ENCODE results near the gene HPGDS. TPM values are rescaled to one million over a fixed set of nuclear protein-coding genes. Genes with fewer than 3 reads are reported as not detected.

The HPGDS gene
- total and polyA plus RNA-seq, 2 of the 13 experiments (the other 11 are each of a cell fraction or from before 2014, with no cell fraction given) = not detected

GRCh38 chr4:94349193-94349592 is 6.6 kb upstream of the HPGDS start (continued):
- TF ChIP-seq REST (IDR thresholded peaks at IDR 0.05; ENCODE audit: borderline replicate concordance in 1 of 2, low read depth in 1 of 2, low read length in 2 of 2) (no peak), NFE2 (CRISPR knock-in tag; IDR thresholded peaks at IDR 0.05) (no peak), HMGXB3 (CRISPR knock-in tag; IDR thresholded peaks at IDR 0.05; ENCODE audit: borderline replicate concordance) (no peak), ZNF234 (CRISPR knock-in tag; conservative IDR thresholded peaks at IDR 0.05) (no peak), CBFB (CRISPR knock-in tag; IDR thresholded peaks at IDR 0.05) (no peak)

All from HepG2 (cell line).